Measurements from ENCODE around the gene WDR1. TPM values are rescaled to one million over a fixed set of nuclear protein-coding genes. Genes with fewer than 3 reads are reported as not detected.

The WDR1 gene
- polyA plus RNA-seq, 2 of the 4 experiments (the other 2 are of a cell fraction): 251 to 326 TPM

GRCh38 chr4:10144479-10144878 lies 27.9 kb upstream of the WDR1 start:
- POLR2A ChIA-PET: no interaction called here
- FAIRE-seq (no peak), ATAC-seq (peak in 1 of 2 experiments; percentile 37; a peak in 1 of 6 replicates), DNase-seq (ENCODE audit: low read depth in 1 of 2, low spot score in 1 of 2) (no peak)
- Histone ChIP-seq H3K9me3 (no peaks in the 10 kb centered on the region), H3K4me1 (no peaks in the 10 kb centered on the region), H3K4me2 (no peak overlapping the region), H3K4me3 (no peak overlapping the region), H3K27ac (no peak overlapping the region)
- CTCF ChIA-PET: no interaction called here
- TF ChIP-seq RNF2 (IDR thresholded peaks at IDR 0.05; ENCODE audit: borderline replicate concordance, low read depth) (no peak), CEBPB (IDR thresholded peaks at IDR 0.05) (no peak), PBX3 (IDR thresholded peaks at IDR 0.05) (no peak), HOXB5 (CRISPR knock-in tag; IDR thresholded peaks at IDR 0.05) (no peak), JUN (IDR thresholded peaks at IDR 0.05) (no peak), FOSB (CRISPR knock-in tag; IDR thresholded peaks at IDR 0.05) (no peak), TP53 (CRISPR knock-in tag; IDR thresholded peaks at IDR 0.05) (no peak), HDAC2 (IDR thresholded peaks at IDR 0.05) (no peak), FOXS1 (CRISPR knock-in tag; IDR thresholded peaks at IDR 0.05) (no peak), POLR2AphosphoS2 (conservative IDR thresholded peaks at IDR 0.05; ENCODE audit: low read length) (no peak)
- TF ChIP-seq, protein P1, sequence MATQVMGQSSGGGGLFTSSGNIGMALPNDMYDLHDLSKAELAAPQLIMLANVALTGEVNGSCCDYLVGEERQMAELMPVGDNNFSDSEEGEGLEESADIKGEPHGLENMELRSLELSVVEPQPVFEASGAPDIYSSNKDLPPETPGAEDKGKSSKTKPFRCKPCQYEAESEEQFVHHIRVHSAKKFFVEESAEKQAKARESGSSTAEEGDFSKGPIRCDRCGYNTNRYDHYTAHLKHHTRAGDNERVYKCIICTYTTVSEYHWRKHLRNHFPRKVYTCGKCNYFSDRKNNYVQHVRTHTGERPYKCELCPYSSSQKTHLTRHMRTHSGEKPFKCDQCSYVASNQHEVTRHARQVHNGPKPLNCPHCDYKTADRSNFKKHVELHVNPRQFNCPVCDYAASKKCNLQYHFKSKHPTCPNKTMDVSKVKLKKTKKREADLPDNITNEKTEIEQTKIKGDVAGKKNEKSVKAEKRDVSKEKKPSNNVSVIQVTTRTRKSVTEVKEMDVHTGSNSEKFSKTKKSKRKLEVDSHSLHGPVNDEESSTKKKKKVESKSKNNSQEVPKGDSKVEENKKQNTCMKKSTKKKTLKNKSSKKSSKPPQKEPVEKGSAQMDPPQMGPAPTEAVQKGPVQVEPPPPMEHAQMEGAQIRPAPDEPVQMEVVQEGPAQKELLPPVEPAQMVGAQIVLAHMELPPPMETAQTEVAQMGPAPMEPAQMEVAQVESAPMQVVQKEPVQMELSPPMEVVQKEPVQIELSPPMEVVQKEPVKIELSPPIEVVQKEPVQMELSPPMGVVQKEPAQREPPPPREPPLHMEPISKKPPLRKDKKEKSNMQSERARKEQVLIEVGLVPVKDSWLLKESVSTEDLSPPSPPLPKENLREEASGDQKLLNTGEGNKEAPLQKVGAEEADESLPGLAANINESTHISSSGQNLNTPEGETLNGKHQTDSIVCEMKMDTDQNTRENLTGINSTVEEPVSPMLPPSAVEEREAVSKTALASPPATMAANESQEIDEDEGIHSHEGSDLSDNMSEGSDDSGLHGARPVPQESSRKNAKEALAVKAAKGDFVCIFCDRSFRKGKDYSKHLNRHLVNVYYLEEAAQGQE (IDR thresholded peaks at IDR 0.05): no peak
- TF ChIP-seq, protein P2, sequence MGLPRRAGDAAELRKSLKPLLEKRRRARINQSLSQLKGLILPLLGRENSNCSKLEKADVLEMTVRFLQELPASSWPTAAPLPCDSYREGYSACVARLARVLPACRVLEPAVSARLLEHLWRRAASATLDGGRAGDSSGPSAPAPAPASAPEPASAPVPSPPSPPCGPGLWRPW (IDR thresholded peaks at IDR 0.05): no peak

- 52% methylated on average over 6 of the region's 6 CpGs for WGBS (ENCODE audit: missing lambda C conversion rate)
- H3K4me1 ChIP-seq: no peaks in the 10 kb centered on the region
- H3K27ac ChIP-seq: no peak overlapping the region
- FAIRE-seq (no peak), DNase-seq (ENCODE audit: low read depth in 1 of 2, low spot score in 1 of 2) (no peak), ATAC-seq (no peak)
- TF ChIP-seq CHD2 (IDR thresholded peaks at IDR 0.05; ENCODE audit: low read length, partially characterized antibody): no peak
- TF ChIP-seq RAD21 (conservative IDR thresholded peaks at IDR 0.05 in 1 of 2, IDR thresholded peaks at IDR 0.05 in 1 of 2): no peak
- no peak for TF ChIP-seq CTCF (IDR thresholded peaks at IDR 0.05)
- no peak overlapping the region for H3K4me2 ChIP-seq
- ChIA-PET CTCF (interaction anchor here (1.3 kb wide), 1 partner anchor 8 kb away, joined by 4 read pairs; no protein-coding TSS in a partner anchor), POLR2A (no interaction called here)
- no peaks in the 10 kb centered on the region for H3K9me3 ChIP-seq
- no peak overlapping the region for H3K4me3 ChIP-seq
Observed at GRCh38 chr4:10143171-10143570, 26.6 kb upstream of the WDR1 start.

DNA sequence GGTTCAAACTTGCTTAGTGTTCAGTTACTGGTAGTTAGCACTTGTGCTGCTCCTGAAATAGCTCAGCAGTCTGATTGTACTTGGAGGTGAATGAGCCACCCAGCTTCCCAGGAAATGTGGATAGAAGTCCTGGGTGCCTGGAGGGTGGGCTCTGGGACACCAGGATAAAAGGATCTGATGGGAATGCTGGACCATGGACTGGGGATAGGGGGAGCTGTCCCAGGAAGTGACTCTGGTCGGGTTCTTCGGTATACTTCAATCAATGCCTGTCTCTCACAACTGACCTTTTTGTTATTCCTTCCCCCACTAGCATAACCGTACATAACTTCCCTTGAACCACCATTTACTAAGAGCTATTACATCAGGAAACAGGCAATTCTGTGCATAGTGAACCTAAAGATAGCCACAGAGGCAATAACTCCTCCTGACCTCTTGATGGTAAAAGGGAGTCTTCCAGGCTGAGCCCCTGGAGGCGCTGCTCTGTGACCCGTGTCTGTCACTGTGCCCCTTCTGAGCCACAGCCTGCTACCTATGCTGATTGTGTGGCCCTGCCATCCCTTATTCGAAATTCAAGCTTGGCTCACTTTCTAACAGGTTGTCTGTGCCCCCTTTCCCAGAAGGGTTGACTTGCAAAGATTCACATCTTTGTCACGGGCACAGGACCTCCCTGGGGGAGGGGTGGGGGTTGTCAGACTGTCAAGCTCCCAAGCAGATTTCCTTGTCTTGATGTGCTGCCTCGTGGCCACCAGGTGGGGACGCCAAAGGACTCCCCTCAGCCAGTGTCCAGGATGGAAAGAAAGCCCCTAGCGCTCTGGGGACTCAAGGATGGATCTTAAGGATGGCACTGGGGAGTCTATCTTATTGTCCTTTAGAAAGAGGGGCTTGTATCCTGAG lies 24.5 kb upstream of the WDR1 start:
- TF ChIP-seq SMC3 (IDR thresholded peaks at IDR 0.05) (no peak), ESRRA (IDR thresholded peaks at IDR 0.05; ENCODE audit: borderline replicate concordance, low read length) (no peak), MYC (IDR thresholded peaks at IDR 0.05; ENCODE audit: borderline replicate concordance, low read length) (no peak), RCOR1 (IDR thresholded peaks at IDR 0.05; ENCODE audit: low read depth, low read length) (no peak), GATA3 (IDR thresholded peaks at IDR 0.05; ENCODE audit: borderline replicate concordance) (no peak), SREBF2 (IDR thresholded peaks at IDR 0.05) (no peak)
- TF ChIP-seq, protein P3, sequence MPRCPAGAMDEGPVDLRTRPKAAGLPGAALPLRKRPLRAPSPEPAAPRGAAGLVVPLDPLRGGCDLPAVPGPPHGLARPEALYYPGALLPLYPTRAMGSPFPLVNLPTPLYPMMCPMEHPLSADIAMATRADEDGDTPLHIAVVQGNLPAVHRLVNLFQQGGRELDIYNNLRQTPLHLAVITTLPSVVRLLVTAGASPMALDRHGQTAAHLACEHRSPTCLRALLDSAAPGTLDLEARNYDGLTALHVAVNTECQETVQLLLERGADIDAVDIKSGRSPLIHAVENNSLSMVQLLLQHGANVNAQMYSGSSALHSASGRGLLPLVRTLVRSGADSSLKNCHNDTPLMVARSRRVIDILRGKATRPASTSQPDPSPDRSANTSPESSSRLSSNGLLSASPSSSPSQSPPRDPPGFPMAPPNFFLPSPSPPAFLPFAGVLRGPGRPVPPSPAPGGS (IDR thresholded peaks at IDR 0.05): no peak
- ChIA-PET CTCF (no interaction called here), POLR2A (no interaction called here)
- WGBS (ENCODE audit: missing lambda C conversion rate): 12% methylated on average over 9 of the region's 10 CpGs
- no peaks in the 10 kb centered on the region for H3K4me1 ChIP-seq
- no peak overlapping the region for H3K4me2 ChIP-seq
- ATAC-seq (no peak), DNase-seq (ENCODE audit: low read depth in 1 of 2, low spot score in 1 of 2) (no peak), FAIRE-seq (no peak)
- no peaks in the 10 kb centered on the region for H3K9me3 ChIP-seq
- no peak overlapping the region for H3K4me3 ChIP-seq
- H3K27ac ChIP-seq: no peak overlapping the region
